B cell (primary cell): ENCODE results near the gene RNF213. TPM values are rescaled to one million over a fixed set of nuclear protein-coding genes. Genes with fewer than 3 reads are reported as not detected.

Source experiments
- ATAC-seq: fragments of 200-7000 bp; cut with Tn5 transposase; one replicate; pipeline ENCODE4 v1.10.0; 2021; ENCODE audit warnings: low read depth, mild to moderate bottlenecking, moderate number of reproducible peaks, moderate library complexity
- CTCF ChIA-PET: fragments of 350-600 bp; sonication (Branson Sonifier 250); formaldehyde crosslinking; loops from one replicate; lab custom pipeline; 2021; ENCODE audit warnings: antibody characterized with exemption, inconsistent platforms; lab: Charles Lee
- POLR2A ChIA-PET: fragments of 350-600 bp; sonication (Branson Sonifier 250); formaldehyde crosslinking; loops from one replicate; lab custom pipeline; 2021; ENCODE audit warnings: antibody characterized with exemption; lab: Charles Lee
- DNase-seq: peaks from one replicate; pipeline ENCODE4 v3.0.0; 2013
- H2AFZ ChIP-seq: 2 replicates; pipeline ENCODE4 v1.6.1; 2012; ENCODE audit warnings: mild to moderate bottlenecking, low read depth, low read length; ENCODE audit not compliant: insufficient read depth, poor library complexity, severe bottlenecking
- H3K27ac ChIP-seq, 2 donors: 1 replicate in 1 of 2; 2 replicates in 1 of 2; pipeline ENCODE4 v1.5.1; 2012 to 2013; ENCODE audit warnings: low read length in 2 of 2, mild to moderate bottlenecking in 2 of 2, moderate library complexity in 1 of 2
- H3K27me3 ChIP-seq, 4 experiments: fragments of 200-600 bp in 1 of 4; sonication (generic) in 1 of 4; replicated peaks in 1 of 4; 1 replicate in 2 of 4; 2 replicates in 2 of 4; pipeline versions ENCODE4 v1.6.1 to v1.7.0; 2013 to 2016; ENCODE audit warnings: low read length in 3 of 4, mild to moderate bottlenecking in 2 of 4, mixed read lengths in 1 of 4, moderate library complexity in 1 of 4; ENCODE audit not compliant: insufficient read depth in 4 of 4, control insufficient read depth in 3 of 4; ENCODE audit errors: control extremely low read depth in 1 of 4
- H3K36me3 ChIP-seq, 2 experiments: replicated peaks in 1 of 2; 1 replicate in 1 of 2; 2 replicates in 1 of 2; pipeline versions ENCODE4 v1.6.1 to v1.7.1; 2013; ENCODE audit warnings: low read length in 1 of 2; ENCODE audit not compliant: insufficient read depth in 2 of 2, control insufficient read depth in 1 of 2; ENCODE audit errors: control extremely low read depth in 1 of 2, extremely low read depth in 1 of 2
- H3K4me1 ChIP-seq, 2 donors: fragments of 200-600 bp in 1 of 2; sonication (generic) in 1 of 2; 1 replicate in 1 of 2; 2 replicates in 1 of 2; pipeline versions ENCODE4 v1.5.1 to v1.6.1; 2013 to 2017; ENCODE audit warnings: low read length in 2 of 2; ENCODE audit not compliant: control insufficient read depth in 2 of 2, insufficient read depth in 2 of 2
- H3K4me2 ChIP-seq: replicated peaks from 2 replicates; pipeline ENCODE3; 2012; ENCODE audit warnings: mild to moderate bottlenecking, low read depth, low read length; ENCODE audit not compliant: poor library complexity, severe bottlenecking
- H3K4me3 ChIP-seq, 5 experiments: fragments of 200-600 bp in 1 of 5; sonication (generic) in 1 of 5; 1 replicate in 3 of 5; 2 replicates in 2 of 5; pipeline versions ENCODE4 v1.5.1 to v1.7.0; 2011 to 2016; ENCODE audit warnings: low read length in 4 of 5, mild to moderate bottlenecking in 4 of 5, low read depth in 2 of 5, control low read depth in 1 of 5, moderate library complexity in 1 of 5; ENCODE audit not compliant: insufficient read depth in 1 of 5; ENCODE audit errors: control extremely low read depth in 1 of 5, extremely low read depth in 1 of 5
- H3K79me2 ChIP-seq: fragments of 200-600 bp; sonication (generic); one replicate; pipeline ENCODE4 v1.6.0; 2016; ENCODE audit warnings: low read length; ENCODE audit not compliant: control insufficient read depth, insufficient read depth
- H3K9ac ChIP-seq: fragments of 200-600 bp; sonication (generic); 2 replicates; pipeline ENCODE4 v1.6.1; 2017; ENCODE audit warnings: mild to moderate bottlenecking, low read length, moderate library complexity
- H3K9me3 ChIP-seq, 3 donors: one replicate each; pipeline versions ENCODE4 v1.6.1 to v1.7.1; 2013; ENCODE audit warnings: low read length in 2 of 3; ENCODE audit not compliant: control insufficient read depth in 2 of 3, insufficient read depth in 1 of 3; ENCODE audit errors: control extremely low read depth in 1 of 3
- H4K20me1 ChIP-seq: 2 replicates; pipeline ENCODE4 v1.6.0; 2012; ENCODE audit warnings: mild to moderate bottlenecking, low read length; ENCODE audit not compliant: insufficient read depth, control insufficient read depth, poor library complexity, severe bottlenecking
- H3K27ac Mint-ChIP-seq: one replicate; pipeline ENCODE4 v1.8.0; 2021; ENCODE audit warnings: mixed read lengths
- H3K27me3 Mint-ChIP-seq: one replicate; pipeline ENCODE4 v1.8.0; 2021; ENCODE audit warnings: mixed read lengths
- H3K4me1 Mint-ChIP-seq: one replicate; pipeline ENCODE4 v1.8.0; 2021; ENCODE audit warnings: mixed read lengths
- H3K4me3 Mint-ChIP-seq: one replicate; pipeline ENCODE4 v1.8.0; 2021; ENCODE audit warnings: mixed read lengths
- H3K9me3 Mint-ChIP-seq: one replicate; pipeline ENCODE4 v1.8.0; 2022; ENCODE audit warnings: mixed read lengths; ENCODE audit not compliant: insufficient read depth
- EZH2 ChIP-seq: IDR thresholded peaks from 2 replicates; pipeline ENCODE4 v1.6.1; 2012; ENCODE audit warnings: borderline replicate concordance, low read depth, mild to moderate bottlenecking, moderate library complexity, low read length; ENCODE audit not compliant: insufficient read depth, poor library complexity, severe bottlenecking
- WGBS: methylation state at CpG from one replicate; pipeline ENCODE4 v1.1.5; 2013; ENCODE audit warnings: missing lambda C conversion rate; ENCODE audit not compliant: insufficient coverage; 5-methylcytosine and 5-hydroxymethylcytosine counted together
- intact Hi-C: fragments of 100-400 bp; cut with micrococcal nuclease; formaldehyde crosslinking; loops from one replicate; pipeline ENCODE4 v1.10.0; 2022
- polyA plus RNA-seq: library from polyadenylated mRNA; depleted of rRNA; stranded (reverse); fragments of >200 nt; gene quantifications from 2 replicates; pipeline ENCODE4 v1.2.3, GENCODE V29; 2012
- total RNA-seq, 2 donors: library from RNA; stranded (reverse); fragments of 120-200 nt in 1 of 2; gene quantifications; 1 replicate in 1 of 2; 2 replicates in 1 of 2; pipeline versions ENCODE4 v1.2.3 to v1.2.4, GENCODE V29; 2013 to 2022
- TF ChIP-seq, protein P1 (sequence below): fragments of 200-600 bp; IDR thresholded peaks from one replicate; pipeline ENCODE4 v1.8.0; 2022; ENCODE audit warnings: antibody characterized with exemption, mild to moderate bottlenecking

RNF213 gene
- total and polyA plus RNA-seq, 2 donors (not counting 1 experiment from before 2014, with no cell fraction given) = 121 to 287 TPM

GRCh38 chr17:80303824-80304223 is 43.2 kb downstream of the RNF213 start:
- Histone ChIP-seq H3K4me3 (no peak overlapping the region), H4K20me1 (peaks cover 11% of the 10 kb centered on the region), H3K27me3 (no peaks in the 10 kb centered on the region), H3K9ac (no peak overlapping the region), H3K79me2 (peaks cover 21% of the 10 kb centered on the region), H3K27ac (no peak overlapping the region), H3K36me3 (peaks cover 31 to 82% of the 10 kb centered on the region in 2 experiments), H2AFZ (no peak overlapping the region), H3K9me3 (peaks cover 9 to 21% (median 11%) of the 10 kb centered on the region in 3 donors), H3K4me2 (no peak overlapping the region), H3K4me1 (no peaks in the 10 kb centered on the region)
- peaks cover 5% of the 10 kb centered on the region for H3K9me3 Mint-ChIP-seq
- ATAC-seq (no peak), DNase-seq (no peak)
- no peak overlapping the region for H3K4me3 Mint-ChIP-seq
- ChIA-PET CTCF (no interaction called here), POLR2A (no interaction called here)
- H3K4me1 Mint-ChIP-seq = no peaks in the 10 kb centered on the region
- intact Hi-C loops = no loop called here
- TF ChIP-seq EZH2 = no peak
- TF ChIP-seq, protein P1, sequence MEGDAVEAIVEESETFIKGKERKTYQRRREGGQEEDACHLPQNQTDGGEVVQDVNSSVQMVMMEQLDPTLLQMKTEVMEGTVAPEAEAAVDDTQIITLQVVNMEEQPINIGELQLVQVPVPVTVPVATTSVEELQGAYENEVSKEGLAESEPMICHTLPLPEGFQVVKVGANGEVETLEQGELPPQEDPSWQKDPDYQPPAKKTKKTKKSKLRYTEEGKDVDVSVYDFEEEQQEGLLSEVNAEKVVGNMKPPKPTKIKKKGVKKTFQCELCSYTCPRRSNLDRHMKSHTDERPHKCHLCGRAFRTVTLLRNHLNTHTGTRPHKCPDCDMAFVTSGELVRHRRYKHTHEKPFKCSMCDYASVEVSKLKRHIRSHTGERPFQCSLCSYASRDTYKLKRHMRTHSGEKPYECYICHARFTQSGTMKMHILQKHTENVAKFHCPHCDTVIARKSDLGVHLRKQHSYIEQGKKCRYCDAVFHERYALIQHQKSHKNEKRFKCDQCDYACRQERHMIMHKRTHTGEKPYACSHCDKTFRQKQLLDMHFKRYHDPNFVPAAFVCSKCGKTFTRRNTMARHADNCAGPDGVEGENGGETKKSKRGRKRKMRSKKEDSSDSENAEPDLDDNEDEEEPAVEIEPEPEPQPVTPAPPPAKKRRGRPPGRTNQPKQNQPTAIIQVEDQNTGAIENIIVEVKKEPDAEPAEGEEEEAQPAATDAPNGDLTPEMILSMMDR = no peak
- 100% methylated on average over 1 of the region's 3 CpGs for WGBS
- no peaks in the 10 kb centered on the region for H3K27me3 Mint-ChIP-seq
- no peak overlapping the region for H3K27ac Mint-ChIP-seq

- no peak overlapping the region for H3K9ac ChIP-seq
- H3K79me2 ChIP-seq = peaks cover 47% of the 10 kb centered on the region
- no peak for DNase-seq
- CTCF ChIA-PET = no interaction called here
- no peak overlapping the region for H3K4me2 ChIP-seq
- H3K9me3 Mint-ChIP-seq = peaks cover 5% of the 10 kb centered on the region
- H3K4me1 ChIP-seq = no peaks in the 10 kb centered on the region
- no peaks in the 10 kb centered on the region for H3K27me3 Mint-ChIP-seq
- no peaks in the 10 kb centered on the region for H3K27me3 ChIP-seq
- no peak overlapping the region for H3K27ac ChIP-seq
- H4K20me1 ChIP-seq = peaks cover 33% of the 10 kb centered on the region
- intact Hi-C loops = no loop called here
- TF ChIP-seq, protein P1 = no peak
- no peak for TF ChIP-seq EZH2
- no peak overlapping the region for H3K4me3 ChIP-seq
- peaks cover 3 to 16% (median 8%) of the 10 kb centered on the region in 3 donors for H3K9me3 ChIP-seq
- WGBS = 97% methylated on average over 6 of the region's 12 CpGs
- H2AFZ ChIP-seq = no peak overlapping the region
- H3K36me3 ChIP-seq = peaks cover 22 to 73% of the 10 kb centered on the region in 2 experiments
- H3K4me3 Mint-ChIP-seq = no peak overlapping the region
- H3K27ac Mint-ChIP-seq = no peak overlapping the region
- ATAC-seq = no peak
- no peaks in the 10 kb centered on the region for H3K4me1 Mint-ChIP-seq
- POLR2A ChIA-PET = interaction anchor here (0.6 kb wide), 2 partner anchors 15 to 117 kb away, joined by 4 read pairs; no protein-coding TSS in a partner anchor
Measured at GRCh38 chr17:80307994-80308691, 47.5 kb downstream of the RNF213 start.
